Prostate gland (tissue), 2 donors: ENCODE results near the gene CCL13.

Experiments used
- CTCF ChIP-seq, 4 experiments: fragments of 200-600 bp in 2 of 4; fragments of 450-650 bp in 2 of 4; sonication (generic) in 2 of 4; IDR thresholded peaks; 1 replicate in 3 of 4; 2 replicates in 1 of 4; pipeline ENCODE4 v1.5.1; 2016 to 2019; ENCODE audit warnings: antibody characterized with exemption in 4 of 4, mild to moderate bottlenecking in 2 of 4, moderate library complexity in 2 of 4
- POLR2A ChIP-seq: fragments of 450-650 bp; IDR thresholded peaks from one replicate; pipeline ENCODE4 v1.6.1; 2016; ENCODE audit warnings: antibody characterized with exemption, mild to moderate bottlenecking
- POLR2AphosphoS5 ChIP-seq: sonication (generic); formaldehyde crosslinking; IDR thresholded peaks from one replicate; pipeline ENCODE4 v1.6.1; 2017; ENCODE audit warnings: antibody characterized with exemption

- no peak for TF ChIP-seq CTCF (IDR thresholded peaks at IDR 0.05)
- no peak for TF ChIP-seq POLR2A
- TF ChIP-seq POLR2AphosphoS5: no peak
These were observed 30.6 kb downstream of the CCL13 start for GRCh38 chr17:34386697-34387550.
